Peyer's patch (tissue), 4 donors: ENCODE data around the gene MTMR11. TPM values are rescaled to one million over a fixed set of nuclear protein-coding genes. Genes with fewer than 3 reads are reported as not detected.

Experiments
- DNase-seq, 3 donors: peaks; one replicate each; pipeline ENCODE4 v3.0.0-alpha.2; 2017 to 2019
- H3K27ac ChIP-seq, 4 donors: fragments of 200-600 bp; sonication (generic); one replicate each; pipeline ENCODE4 v1.5.1; 2016 to 2019
- H3K27me3 ChIP-seq, 2 donors: fragments of 200-600 bp; sonication (generic); one replicate each; pipeline ENCODE4 v1.5.1; 2019
- H3K36me3 ChIP-seq, 3 donors: fragments of 200-600 bp; sonication (generic); one replicate each; pipeline ENCODE4 v1.5.1; 2016 to 2019
- H3K4me1 ChIP-seq, 4 donors: fragments of 200-600 bp; sonication (generic); one replicate each; pipeline ENCODE4 v1.5.1; 2016 to 2019
- H3K4me3 ChIP-seq, 4 donors: fragments of 200-600 bp; sonication (generic); 1 replicate in 3 of 4; 2 replicates in 1 of 4; pipeline ENCODE4 v1.5.1; 2016 to 2019; ENCODE audit warnings: mild to moderate bottlenecking in 1 of 4
- H3K9me3 ChIP-seq, 4 donors: fragments of 200-600 bp; sonication (generic); one replicate each; pipeline ENCODE4 v1.5.1; 2016 to 2019; ENCODE audit warnings: mild to moderate bottlenecking in 1 of 4
- CTCF ChIP-seq, 6 experiments: fragments of 450-650 bp in 4 of 6; fragments of 200-600 bp in 2 of 6; sonication (generic) in 1 of 6; IDR thresholded peaks; one replicate each; pipeline ENCODE4 v1.5.1; 2017 to 2019; ENCODE audit warnings: antibody characterized with exemption in 6 of 6, mild to moderate bottlenecking in 3 of 6, moderate library complexity in 1 of 6
- POLR2A ChIP-seq, 2 donors: fragments of 450-650 bp; IDR thresholded peaks; one replicate each; pipeline ENCODE4 v1.5.1; 2017; ENCODE audit warnings: antibody characterized with exemption in 2 of 2, mild to moderate bottlenecking in 2 of 2, moderate library complexity in 2 of 2
- total RNA-seq, 4 donors: library from RNA; depleted of rRNA; stranded (reverse); fragments of >200 nt; gene quantifications; one replicate each; pipeline ENCODE4 v1.1.0, GENCODE V29; 2016

Gene MTMR11, protein sequence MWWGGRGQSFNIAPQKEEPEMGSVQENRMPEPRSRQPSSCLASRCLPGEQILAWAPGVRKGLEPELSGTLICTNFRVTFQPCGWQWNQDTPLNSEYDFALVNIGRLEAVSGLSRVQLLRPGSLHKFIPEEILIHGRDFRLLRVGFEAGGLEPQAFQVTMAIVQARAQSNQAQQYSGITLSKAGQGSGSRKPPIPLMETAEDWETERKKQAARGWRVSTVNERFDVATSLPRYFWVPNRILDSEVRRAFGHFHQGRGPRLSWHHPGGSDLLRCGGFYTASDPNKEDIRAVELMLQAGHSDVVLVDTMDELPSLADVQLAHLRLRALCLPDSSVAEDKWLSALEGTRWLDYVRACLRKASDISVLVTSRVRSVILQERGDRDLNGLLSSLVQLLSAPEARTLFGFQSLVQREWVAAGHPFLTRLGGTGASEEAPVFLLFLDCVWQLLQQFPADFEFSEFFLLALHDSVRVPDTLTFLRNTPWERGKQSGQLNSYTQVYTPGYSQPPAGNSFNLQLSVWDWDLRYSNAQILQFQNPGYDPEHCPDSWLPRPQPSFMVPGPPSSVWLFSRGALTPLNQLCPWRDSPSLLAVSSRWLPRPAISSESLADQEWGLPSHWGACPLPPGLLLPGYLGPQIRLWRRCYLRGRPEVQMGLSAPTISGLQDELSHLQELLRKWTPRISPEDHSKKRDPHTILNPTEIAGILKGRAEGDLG
- 100 to 1,000 TPM in 3 of 4 donors, 10 to 100 TPM in 1; 47.9 to 210 (median 175) TPM for total RNA-seq

GRCh38 chr1:149936170-149936991 is at the start of gene MTMR11:
Gene MTMR11 (minus strand): TSS chr1:149936879. CDS start chr1:149936647, 232 bp downstream.
- DNase-seq = peak in 2 of 3 donors; percentile 74 to 75
- H3K9me3 ChIP-seq = no peaks in the 10 kb centered on the region
- peak within 1 kb of the TSS; percentile 24 to 75 (median 52) for H3K4me3 ChIP-seq
- peaks cover 0 to 49% (median 8%) of the 10 kb centered on the region in 4 donors for H3K4me1 ChIP-seq
- H3K27me3 ChIP-seq = no peaks in the 10 kb centered on the region
- H3K36me3 ChIP-seq = peaks cover 0 to 13% (median 0%) of the 10 kb centered on the region in 3 donors
- H3K27ac ChIP-seq = peak within 1 kb of the TSS; percentile 10 to 94 (median 70)
- TF ChIP-seq CTCF (IDR thresholded peaks at IDR 0.05) (no peak), POLR2A (IDR thresholded peaks at IDR 0.05) (peak; percentile 76 to 85)

DNA sequence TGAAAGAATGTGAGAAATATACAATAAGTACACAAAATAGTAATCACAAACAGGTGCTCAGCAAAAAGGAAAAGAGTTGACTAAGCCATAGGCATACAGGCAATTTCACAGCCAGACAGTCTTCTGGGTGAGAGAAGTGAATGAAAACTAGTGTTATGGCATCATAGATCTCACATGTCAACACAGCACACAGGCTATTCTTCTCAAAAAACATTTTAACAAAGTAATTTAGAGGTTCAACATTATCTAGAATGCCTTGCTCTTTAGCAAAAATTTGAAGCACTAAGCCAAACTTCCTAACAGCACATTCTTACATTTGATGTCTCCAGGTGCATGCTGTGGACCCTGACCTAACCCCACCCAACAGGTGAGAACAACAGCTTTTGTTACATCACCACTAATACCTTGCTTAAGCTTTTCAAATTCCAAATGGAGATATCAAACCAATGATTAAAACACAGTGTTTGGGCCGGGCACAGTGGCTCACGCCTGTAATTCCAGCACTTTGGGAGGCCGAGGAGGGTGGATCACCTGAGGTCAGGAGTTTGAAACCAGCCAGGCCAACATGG is 43.4 kb upstream of the MTMR11 start:
- Histone ChIP-seq H3K4me1 (peaks cover 0 to 11% (median 0%) of the 10 kb centered on the region in 4 donors), H3K27me3 (no peaks in the 10 kb centered on the region), H3K36me3 (peaks cover 0 to 14% (median 0%) of the 10 kb centered on the region in 3 donors), H3K27ac (peak overlapping the region in 1 of 4 donors; percentile 69), H3K4me3 (no peak overlapping the region), H3K9me3 (no peaks in the 10 kb centered on the region)
- DNase-seq = no peak
- no peak for TF ChIP-seq POLR2A (IDR thresholded peaks at IDR 0.05)
- TF ChIP-seq CTCF (IDR thresholded peaks at IDR 0.05) = no peak

- Histone ChIP-seq H3K27me3 (no peaks in the 10 kb centered on the region), H3K36me3 (peaks cover 0 to 15% (median 0%) of the 10 kb centered on the region in 3 donors), H3K4me3 (no peak overlapping the region), H3K4me1 (peaks cover 0 to 14% (median 0%) of the 10 kb centered on the region in 4 donors), H3K27ac (peak overlapping the region in 1 of 4 donors; percentile 47), H3K9me3 (no peaks in the 10 kb centered on the region)
- DNase-seq = no peak
- TF ChIP-seq POLR2A (IDR thresholded peaks at IDR 0.05) = no peak
- no peak for TF ChIP-seq CTCF (IDR thresholded peaks at IDR 0.05)
Measured at GRCh38 chr1:149979245-149979971, 42.7 kb upstream of the MTMR11 start.

DNA sequence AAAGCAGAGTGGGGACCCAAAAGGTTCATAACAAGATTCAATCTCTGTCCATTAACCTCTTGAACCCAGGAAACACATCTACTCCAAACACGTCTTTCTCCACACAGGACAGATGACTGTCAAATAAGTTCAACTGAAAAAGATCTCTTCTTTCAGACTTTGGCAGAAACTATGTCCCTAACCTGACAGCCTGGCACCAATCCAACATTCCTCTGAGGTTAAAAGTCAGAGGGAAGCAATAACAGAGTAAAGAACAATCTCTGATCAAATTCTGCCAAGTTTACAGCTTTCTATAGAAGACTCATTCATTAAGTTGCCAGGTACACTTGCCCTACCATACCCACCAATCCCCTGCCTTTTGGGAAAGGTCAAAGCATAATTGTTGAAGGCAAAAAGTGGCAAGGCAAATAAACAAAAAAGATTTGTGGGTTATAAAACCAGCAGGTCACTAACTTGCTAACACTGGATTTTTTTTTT is 41.9 kb upstream of the MTMR11 start:
- H3K27ac ChIP-seq = peak overlapping the region in 1 of 4 donors; percentile 14
- H3K36me3 ChIP-seq = peaks cover 0 to 19% (median 0%) of the 10 kb centered on the region in 3 donors
- H3K4me3 ChIP-seq = no peak overlapping the region
- peak in 1 of 3 donors; percentile 51 for DNase-seq
- TF ChIP-seq POLR2A (IDR thresholded peaks at IDR 0.05) = no peak
- no peak for TF ChIP-seq CTCF (IDR thresholded peaks at IDR 0.05)
- H3K27me3 ChIP-seq = no peaks in the 10 kb centered on the region
- no peaks in the 10 kb centered on the region for H3K9me3 ChIP-seq
- H3K4me1 ChIP-seq = peaks cover 0 to 14% (median 0%) of the 10 kb centered on the region in 4 donors
